Peyer's patch (tissue), 4 donors: ENCODE measurements around the gene PPP1R3C.

Experiments used
- POLR2A ChIP-seq, 2 donors: fragments of 450-650 bp; IDR thresholded peaks; one replicate each; pipeline ENCODE4 v1.5.1; 2017; ENCODE audit warnings: antibody characterized with exemption in 2 of 2, mild to moderate bottlenecking in 2 of 2, moderate library complexity in 2 of 2
- TF ChIP-seq, protein P1 (sequence below), 6 experiments: fragments of 450-650 bp in 4 of 6; fragments of 200-600 bp in 2 of 6; sonication (generic) in 1 of 6; IDR thresholded peaks; one replicate each; pipeline ENCODE4 v1.5.1; 2017 to 2019; ENCODE audit warnings: antibody characterized with exemption in 6 of 6, mild to moderate bottlenecking in 3 of 6, moderate library complexity in 1 of 6

- TF ChIP-seq, protein P1, sequence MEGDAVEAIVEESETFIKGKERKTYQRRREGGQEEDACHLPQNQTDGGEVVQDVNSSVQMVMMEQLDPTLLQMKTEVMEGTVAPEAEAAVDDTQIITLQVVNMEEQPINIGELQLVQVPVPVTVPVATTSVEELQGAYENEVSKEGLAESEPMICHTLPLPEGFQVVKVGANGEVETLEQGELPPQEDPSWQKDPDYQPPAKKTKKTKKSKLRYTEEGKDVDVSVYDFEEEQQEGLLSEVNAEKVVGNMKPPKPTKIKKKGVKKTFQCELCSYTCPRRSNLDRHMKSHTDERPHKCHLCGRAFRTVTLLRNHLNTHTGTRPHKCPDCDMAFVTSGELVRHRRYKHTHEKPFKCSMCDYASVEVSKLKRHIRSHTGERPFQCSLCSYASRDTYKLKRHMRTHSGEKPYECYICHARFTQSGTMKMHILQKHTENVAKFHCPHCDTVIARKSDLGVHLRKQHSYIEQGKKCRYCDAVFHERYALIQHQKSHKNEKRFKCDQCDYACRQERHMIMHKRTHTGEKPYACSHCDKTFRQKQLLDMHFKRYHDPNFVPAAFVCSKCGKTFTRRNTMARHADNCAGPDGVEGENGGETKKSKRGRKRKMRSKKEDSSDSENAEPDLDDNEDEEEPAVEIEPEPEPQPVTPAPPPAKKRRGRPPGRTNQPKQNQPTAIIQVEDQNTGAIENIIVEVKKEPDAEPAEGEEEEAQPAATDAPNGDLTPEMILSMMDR (IDR thresholded peaks at IDR 0.05), result no peak
- no peak for TF ChIP-seq POLR2A (IDR thresholded peaks at IDR 0.05)
Observed at GRCh38 chr10:91617072-91617609, 15.7 kb downstream of the PPP1R3C start.
